Measurements from ENCODE around the gene ZNF423.

Gene ZNF423

GRCh38 chr16:49875806-49876715 lies 20.1 kb upstream of the ZNF423 start:
- TF ChIP-seq POLR2AphosphoS5 (IDR thresholded peaks at IDR 0.05; ENCODE audit: low read depth, low read length) (no peak), TAF1 (IDR thresholded peaks at IDR 0.05; ENCODE audit: borderline replicate concordance, insufficient read depth, low read length) (no peak), SIN3A (IDR thresholded peaks at IDR 0.05; ENCODE audit: borderline replicate concordance, insufficient read depth, low read length) (no peak), FOXP2 (optimal IDR thresholded peaks at IDR 0.05; ENCODE audit: borderline replicate concordance, extremely low read depth, extremely low read length, insufficient read depth) (no peak), REST (IDR thresholded peaks at IDR 0.05; ENCODE audit: insufficient read depth in 1 of 2, low read depth in 2 of 2, low read length in 2 of 2) (no peak)

GRCh38 chr16:49874613-49875237 lies 18.8 kb upstream of the ZNF423 start:
- TF ChIP-seq SIN3A (IDR thresholded peaks at IDR 0.05; ENCODE audit: borderline replicate concordance, insufficient read depth, low read length): no peak
- no peak for TF ChIP-seq FOXP2 (optimal IDR thresholded peaks at IDR 0.05; ENCODE audit: borderline replicate concordance, extremely low read depth, extremely low read length, insufficient read depth)
- no peak for TF ChIP-seq REST (IDR thresholded peaks at IDR 0.05; ENCODE audit: insufficient read depth in 1 of 2, low read depth in 2 of 2, low read length in 2 of 2)
- TF ChIP-seq POLR2AphosphoS5 (IDR thresholded peaks at IDR 0.05; ENCODE audit: low read depth, low read length): no peak
- no peak for TF ChIP-seq TAF1 (IDR thresholded peaks at IDR 0.05; ENCODE audit: borderline replicate concordance, insufficient read depth, low read length)

- TF ChIP-seq SIN3A (IDR thresholded peaks at IDR 0.05; ENCODE audit: borderline replicate concordance, insufficient read depth, low read length) (no peak), TAF1 (IDR thresholded peaks at IDR 0.05; ENCODE audit: borderline replicate concordance, insufficient read depth, low read length) (no peak), REST (IDR thresholded peaks at IDR 0.05; ENCODE audit: insufficient read depth in 1 of 2, low read depth in 2 of 2, low read length in 2 of 2) (no peak), POLR2AphosphoS5 (IDR thresholded peaks at IDR 0.05; ENCODE audit: low read depth, low read length) (no peak), FOXP2 (optimal IDR thresholded peaks at IDR 0.05; ENCODE audit: borderline replicate concordance, extremely low read depth, extremely low read length, insufficient read depth) (no peak)
Observed at GRCh38 chr16:49869731-49870130, 13.8 kb upstream of the ZNF423 start.

- TF ChIP-seq REST (IDR thresholded peaks at IDR 0.05; ENCODE audit: insufficient read depth in 1 of 2, low read depth in 2 of 2, low read length in 2 of 2) (no peak), TAF1 (IDR thresholded peaks at IDR 0.05; ENCODE audit: borderline replicate concordance, insufficient read depth, low read length) (no peak), SIN3A (IDR thresholded peaks at IDR 0.05; ENCODE audit: borderline replicate concordance, insufficient read depth, low read length) (no peak), FOXP2 (optimal IDR thresholded peaks at IDR 0.05; ENCODE audit: borderline replicate concordance, extremely low read depth, extremely low read length, insufficient read depth) (no peak), POLR2AphosphoS5 (IDR thresholded peaks at IDR 0.05; ENCODE audit: low read depth, low read length) (no peak)
Observed at GRCh38 chr16:49867796-49868668, 12.1 kb upstream of the ZNF423 start.

All from PFSK-1 (cell line).